ENCODE data around the gene RAB31.
"Not testable (repeated sequence)": the region's sequence is repeated elsewhere in the genome, so short reads cannot be mapped to it uniquely, and the experiment has no call there.

Gene RAB31

DNA sequence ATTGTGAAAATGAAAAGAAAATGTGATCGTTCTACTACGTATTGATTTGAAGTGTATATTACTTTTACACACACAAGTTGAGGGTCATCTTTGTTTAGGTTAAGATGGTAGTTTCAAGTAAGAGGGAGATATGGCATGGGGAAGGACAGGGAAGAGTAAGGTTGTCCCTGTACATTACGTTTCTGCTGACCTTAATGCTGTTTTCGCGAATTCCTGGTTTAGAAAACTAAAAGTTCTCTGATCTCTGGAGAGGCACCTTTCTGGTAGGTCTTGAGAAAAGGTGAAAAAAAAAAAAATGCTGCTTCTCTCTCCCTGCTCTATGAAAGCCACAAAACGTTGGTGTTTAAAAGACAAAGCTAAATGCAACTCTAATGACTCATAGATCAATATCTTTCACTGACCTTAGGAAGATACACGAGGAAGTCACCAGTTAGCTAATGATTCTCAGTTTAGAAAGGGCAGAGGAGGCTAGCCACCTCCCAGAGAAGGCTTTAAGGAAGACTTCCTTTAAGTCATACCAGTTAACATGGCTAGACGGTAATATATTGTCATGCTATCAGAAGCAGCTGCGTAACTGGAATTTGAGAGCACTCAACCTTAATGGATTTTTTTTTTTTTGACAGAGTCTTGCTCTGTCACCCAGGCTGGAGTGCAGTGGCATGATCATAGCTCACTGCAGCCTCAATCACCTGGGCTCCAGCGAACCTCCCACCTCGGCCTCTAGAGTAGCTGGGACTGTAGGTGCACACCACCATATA is 190.9 kb downstream of the RAB31 start:
- DNase-seq = no peak

DNA sequence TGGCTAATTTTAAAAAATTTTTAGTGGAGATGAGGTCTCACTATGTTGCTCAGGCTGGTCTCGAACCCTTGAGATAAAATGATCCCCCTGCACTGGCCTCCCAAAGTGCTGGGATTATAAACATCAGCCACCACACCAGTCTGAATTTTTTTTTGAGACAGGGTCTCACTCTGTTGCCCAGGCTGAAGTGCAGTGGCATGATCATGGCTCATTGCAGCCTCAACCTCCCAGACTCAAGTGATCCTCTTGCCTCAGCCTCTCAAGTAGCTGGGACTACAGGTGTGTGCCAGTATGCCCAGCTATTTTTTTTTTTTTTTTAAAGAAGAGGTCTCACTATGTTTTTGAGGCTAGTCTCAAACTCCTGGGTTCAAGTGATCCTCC is 191.4 kb downstream of the RAB31 start:
- not testable (repeated sequence) for DNase-seq

DNA sequence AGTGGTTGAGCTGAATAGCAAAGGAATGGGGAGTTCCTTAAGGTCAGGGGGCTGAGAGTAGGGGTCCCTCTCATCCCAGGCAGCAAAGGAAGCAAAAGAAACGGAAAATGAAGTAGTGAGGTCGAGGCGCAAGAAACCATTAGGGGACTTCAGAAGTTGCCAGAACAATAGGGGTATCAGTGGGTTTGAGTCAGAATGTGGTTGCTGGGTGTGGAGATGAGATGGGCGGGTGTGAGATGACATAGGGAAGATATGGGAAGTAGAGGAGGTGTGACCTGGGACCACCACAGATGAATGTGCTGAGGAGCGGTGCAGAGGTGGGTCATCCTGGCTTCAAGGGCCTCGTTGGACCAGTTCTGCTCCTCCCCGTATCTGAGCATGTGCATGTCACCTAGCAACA is 192.6 kb downstream of the RAB31 start:
- DNase-seq = no peak

DNA sequence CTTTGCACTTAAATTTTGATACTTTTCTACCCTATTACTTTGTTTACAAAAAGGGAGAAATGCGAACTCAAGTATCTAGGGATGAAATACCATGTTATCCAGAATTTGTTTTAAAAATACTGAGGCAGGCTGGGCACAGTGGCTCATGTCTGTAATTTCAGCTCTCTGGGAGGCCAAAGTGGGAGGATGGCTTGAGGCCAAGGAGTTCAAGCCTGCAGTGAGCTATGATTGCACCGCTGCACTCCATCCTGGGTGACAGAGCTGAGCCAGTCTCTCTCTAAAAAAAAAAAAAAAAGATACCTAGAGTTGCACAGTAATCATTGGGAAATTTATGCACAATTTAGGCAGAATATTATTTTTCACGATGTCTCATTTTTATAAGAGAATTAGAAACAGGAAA is 193.3 kb downstream of the RAB31 start:
- no peak for DNase-seq

DNA sequence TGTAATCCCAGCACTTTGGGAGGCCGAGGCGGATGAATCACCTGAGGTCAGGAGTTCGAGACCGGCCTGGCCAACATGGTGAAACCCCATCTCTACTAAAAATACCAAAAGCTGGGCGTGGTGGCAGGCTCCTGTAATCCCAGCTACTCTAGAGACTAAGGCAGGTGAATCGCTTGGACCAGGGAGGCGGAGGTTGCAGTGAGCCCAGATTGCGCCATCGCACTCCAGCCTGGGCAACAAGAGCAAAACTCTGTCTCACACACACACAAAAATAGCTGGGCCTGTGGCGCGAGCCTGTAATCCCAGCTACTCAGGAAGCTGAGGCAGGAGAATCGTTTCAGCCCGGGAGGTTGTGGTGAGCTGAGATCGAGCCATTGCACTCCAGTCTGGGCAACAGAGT is 194.2 kb downstream of the RAB31 start:
- not testable (repeated sequence) for DNase-seq

DNA sequence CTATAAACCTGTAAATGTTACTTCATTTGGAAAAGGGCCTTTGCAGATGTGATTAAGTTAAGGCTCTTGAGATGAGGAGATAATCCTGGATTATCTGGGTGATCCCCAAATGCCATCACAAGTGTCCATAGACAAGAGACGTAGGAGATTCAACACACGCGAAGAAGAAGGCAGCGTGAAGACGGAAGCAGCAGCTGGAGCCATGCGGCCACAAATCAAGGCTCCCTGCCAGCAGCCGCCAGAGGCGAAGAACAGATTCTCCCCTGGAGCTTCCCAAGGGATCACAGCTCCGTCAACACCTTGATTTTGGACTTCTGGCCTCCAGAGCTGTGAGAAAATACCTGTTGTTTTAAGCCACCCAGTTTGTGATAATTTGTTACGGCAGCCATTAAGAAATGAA is 194.7 kb downstream of the RAB31 start:
- no peak for DNase-seq

DNA sequence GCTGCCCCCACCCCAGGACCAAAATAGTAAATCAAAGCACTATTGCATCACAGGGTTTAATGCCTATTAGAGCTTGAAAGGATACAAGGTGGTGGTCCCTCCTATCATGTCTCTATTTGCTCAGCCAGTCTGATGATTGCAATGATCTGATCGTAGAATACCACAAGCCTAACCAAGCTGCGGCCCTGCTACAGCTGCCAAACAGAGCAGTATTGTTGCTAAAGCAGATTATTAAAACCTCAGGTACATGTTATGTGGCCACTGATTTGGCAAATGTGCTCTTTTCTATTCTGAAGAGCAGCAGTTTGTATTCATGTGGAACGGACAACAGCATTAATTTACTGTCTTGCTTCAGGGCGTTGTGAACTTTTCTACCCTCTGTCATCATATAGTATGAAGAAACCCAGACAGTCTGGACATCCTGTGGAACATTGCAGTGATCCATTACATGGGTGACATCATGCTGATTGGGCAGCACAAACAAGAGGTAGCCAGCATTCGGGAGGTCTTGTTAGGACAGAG is 197.4 kb downstream of the RAB31 start:
- no peak for DNase-seq

DNA sequence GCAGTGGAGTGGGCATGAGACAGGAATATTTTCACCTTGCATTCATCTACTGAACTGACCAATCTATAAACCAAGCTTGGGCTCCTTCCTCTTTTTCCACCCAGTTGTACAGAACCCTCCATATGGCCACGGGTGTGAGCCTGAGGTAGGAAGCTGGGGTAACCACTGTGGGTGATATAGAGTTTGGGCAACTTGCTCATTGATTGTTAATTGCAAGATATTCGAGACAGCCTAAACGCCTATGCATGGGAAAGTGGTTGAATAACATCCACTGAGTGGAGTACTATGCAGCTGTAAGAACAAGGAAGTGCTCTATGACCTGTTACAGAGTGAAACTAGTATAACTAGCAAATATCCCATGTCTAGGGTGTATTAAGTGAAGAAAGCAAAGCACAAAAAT is 198.4 kb downstream of the RAB31 start:
- DNase-seq = no peak

DNA sequence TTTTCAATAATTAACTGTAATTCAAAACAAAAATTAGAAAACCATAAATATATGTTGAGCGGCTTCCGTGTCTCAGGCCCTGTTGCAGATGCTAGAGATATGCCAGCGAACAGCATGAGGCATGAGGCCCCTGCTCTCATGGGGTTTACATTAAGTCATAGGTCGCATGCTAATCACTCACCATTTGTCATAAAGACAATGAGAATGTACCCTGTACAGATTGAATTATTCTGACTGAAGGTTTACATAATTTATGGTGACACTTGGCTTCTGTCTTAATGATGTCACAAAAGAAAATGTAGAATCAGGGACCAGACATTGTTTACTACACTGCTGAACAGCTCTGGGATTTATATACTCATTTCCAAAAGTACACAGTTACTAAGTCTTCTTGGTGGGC is 199.8 kb downstream of the RAB31 start:
- DNase-seq = no peak

DNA sequence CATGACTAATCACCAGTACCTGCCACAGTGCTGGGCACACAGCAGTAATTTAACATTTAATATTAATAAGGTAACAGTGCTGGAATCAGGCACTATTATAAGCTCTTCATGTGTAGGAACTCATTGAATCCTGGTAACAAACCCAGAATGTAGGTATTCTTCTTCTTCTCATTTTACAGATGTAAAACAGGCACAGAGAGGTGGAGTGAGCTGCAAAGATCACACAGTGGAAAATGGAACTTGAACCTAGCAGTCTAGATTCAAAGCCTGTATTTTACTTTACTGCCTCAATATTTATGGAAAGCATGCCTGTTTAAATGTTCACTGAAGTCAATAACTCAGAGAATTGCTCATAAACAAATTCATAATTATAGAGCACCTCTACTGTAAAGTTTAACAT is 202.0 kb downstream of the RAB31 start:
- no peak for DNase-seq

DNA sequence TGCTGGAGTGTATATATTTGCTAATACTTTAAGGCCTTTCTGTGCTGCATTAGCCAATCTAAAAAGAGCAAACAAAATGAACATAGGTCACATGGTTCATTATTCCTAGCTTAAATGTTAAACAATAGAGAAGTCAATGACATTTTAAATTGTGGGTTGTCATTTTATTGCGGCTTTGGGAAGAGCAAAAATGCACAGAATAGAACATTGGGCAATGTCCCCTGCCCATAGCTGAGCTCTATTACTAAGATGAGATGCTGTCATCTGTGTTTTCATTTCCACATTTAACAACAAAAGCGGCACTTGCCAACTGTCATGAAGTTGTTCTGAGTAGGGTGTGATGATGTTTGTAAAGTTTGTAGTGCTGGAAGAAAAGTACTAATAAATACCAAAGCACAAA is 202.6 kb downstream of the RAB31 start:
- DNase-seq = no peak

DNA sequence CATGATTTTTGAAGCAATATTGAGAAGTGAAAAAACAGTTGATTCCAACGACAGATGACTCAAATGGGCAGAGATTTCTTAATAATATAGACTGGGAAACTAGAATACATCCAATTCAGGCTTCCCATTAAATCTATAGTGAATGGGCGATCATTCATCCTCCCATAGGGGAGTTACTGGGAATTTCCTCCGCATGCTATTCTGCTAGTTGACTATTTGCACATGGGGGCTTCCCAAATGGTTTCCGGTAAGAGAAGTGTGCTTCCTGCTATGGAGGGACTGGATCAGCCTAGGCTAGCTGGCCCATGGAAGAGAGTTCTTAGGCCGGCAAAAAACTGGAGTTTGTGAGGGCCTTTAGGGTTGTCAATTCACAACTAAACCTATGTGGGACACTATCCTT is 203.1 kb downstream of the RAB31 start:
- DNase-seq = no peak
